ACHN (cell line): ENCODE data around the gene SLC35G4.
"Not testable (repeated sequence)": the region's sequence is repeated elsewhere in the genome, so short reads cannot be mapped to it uniquely, and the experiment has no call there.

Source experiments
- DNase-seq: peaks from one replicate; pipeline ENCODE4 v3.0.0-alpha.2; 2015
- in situ Hi-C: cut with HindIII; loops from 2 replicates; pipeline ENCODE4 v1.10.0; 2017; ENCODE audit warnings: low sequenced_read_pairs, low pct_ligation_motif_present, low pct_unique_long_range_greater_than_20kb

The SLC35G4 gene

DNA sequence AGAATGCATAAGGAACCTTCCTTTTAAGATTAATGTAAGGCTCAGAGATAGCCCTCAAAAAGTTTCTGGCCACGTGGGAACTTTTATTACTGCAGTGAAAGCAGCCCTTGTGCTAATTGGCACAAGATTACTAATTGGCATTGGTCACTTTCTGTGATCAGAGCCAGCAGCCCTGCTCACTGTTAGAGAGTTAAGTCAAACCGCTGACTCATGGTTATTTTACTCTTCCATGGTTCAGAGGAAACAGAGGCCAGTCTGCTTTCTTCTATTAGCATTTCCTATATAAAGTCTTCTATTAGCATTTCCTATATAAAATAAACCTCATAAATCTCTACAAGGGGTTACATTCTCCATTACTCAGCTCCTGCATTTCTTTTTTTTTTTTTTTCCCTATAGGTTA is 1.5 kb upstream of the SLC35G4 start:
- in situ Hi-C loops, result no loop called here
- DNase-seq, result no peak

DNA sequence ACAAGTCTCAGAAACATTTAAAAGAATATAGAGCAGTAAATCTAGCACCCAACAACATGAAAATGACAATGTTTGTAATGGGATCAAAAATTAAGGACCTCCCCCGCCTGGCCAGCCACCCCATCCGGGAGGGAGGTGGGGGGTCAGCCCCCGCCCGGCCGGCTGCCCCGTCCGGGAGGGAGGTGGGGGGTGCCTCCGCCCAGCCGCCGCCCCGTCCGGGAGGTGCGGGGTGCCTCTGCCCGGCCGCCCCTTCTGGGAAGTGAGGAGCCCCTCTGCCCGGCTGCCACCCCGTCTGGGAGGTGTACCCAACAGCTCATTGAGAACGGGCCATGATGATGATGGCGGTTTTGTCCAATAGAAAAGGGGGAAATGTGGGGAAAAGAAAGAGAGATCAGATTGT is 778 bp upstream of the SLC35G4 start:
- in situ Hi-C loops, DNase-seq: not testable (repeated sequence)

DNA sequence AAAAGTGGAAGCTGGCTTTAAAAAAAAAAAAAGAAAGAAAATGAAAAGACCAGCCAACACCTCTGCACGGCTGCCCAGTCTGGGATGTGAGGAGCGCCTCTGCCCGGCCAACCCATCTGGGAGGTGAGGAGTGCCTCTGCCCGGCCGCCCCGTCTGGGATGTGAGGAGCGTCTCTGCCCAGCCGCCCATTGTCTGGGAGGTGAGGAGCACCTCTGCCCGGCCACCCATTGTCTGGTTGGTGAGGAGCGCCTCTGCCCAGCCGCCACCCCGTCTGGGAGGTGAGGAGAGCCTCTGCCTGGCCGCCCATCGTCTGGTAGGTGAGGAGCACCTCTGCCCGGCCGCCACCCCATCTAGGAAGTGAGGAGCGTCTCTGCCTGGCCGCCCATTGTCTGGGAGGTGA is 3.7 kb downstream of the SLC35G4 start:
- in situ Hi-C loops, DNase-seq: not testable (repeated sequence)

DNA sequence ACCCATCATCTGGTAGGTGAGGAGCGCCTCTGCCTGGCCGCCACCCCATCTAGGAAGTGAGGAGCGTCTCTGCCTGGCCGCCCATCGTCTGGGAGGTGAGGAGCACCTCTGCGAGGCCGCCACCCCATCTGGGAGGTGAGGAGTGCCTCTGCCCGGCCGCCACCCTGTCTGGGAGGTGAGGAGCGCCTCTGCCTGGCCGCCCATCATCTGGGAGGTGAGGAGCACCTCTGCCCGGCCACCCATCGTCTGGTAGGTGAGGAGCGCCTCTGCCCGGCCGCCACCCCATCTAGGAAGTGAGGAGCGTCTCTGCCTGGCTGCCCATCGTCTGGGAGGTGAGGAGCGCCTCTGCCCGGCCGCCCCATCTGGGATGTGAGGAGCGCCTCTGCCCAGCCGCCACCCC is 4.2 kb downstream of the SLC35G4 start:
- in situ Hi-C loops, DNase-seq: not testable (repeated sequence)

DNA sequence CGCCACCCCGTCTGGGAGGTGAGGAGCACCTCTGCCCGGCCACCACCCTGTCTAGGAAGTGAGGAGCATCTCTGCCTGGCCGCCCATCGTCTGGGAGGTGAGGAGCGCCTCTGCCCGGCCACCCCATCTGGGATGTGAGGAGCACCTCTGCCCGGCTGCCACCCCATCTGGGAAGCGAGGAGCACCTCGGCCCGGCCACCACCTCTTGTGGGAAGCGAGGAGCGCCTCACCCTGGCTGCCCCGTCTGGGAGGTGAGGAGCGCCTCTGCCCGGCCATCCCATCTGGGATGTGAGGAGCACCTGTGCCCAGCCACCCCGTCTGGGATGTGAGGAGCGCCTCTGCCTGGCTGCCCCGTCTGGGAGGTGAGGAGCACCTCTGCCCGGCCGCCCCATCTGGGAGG is 4.6 kb downstream of the SLC35G4 start:
- in situ Hi-C loops, result not testable (repeated sequence)

DNA sequence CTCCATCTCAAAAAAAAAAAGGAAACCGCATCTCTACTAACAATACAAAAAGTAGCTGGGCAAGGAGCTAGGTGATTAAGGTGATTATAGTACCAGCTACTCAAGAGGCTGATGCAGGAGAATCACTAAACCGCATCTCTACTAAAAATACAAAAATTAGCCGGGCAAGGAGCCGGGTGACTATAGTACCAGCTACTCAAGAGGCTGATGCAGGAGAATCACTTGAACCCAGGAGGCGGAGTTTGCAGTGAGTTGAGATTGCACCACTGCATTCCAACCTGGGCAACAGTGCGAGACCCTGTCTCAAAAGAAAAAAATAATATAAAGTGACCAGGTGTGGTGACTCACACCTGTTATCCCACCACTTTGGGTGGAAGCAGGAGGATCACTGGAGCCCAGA is 5.6 kb downstream of the SLC35G4 start:
- DNase-seq, in situ Hi-C loops: not testable (repeated sequence)

More for the DNA sequence above, 4.6 kb downstream of the SLC35G4 start:
- DNase-seq, result not testable (repeated sequence)

DNA sequence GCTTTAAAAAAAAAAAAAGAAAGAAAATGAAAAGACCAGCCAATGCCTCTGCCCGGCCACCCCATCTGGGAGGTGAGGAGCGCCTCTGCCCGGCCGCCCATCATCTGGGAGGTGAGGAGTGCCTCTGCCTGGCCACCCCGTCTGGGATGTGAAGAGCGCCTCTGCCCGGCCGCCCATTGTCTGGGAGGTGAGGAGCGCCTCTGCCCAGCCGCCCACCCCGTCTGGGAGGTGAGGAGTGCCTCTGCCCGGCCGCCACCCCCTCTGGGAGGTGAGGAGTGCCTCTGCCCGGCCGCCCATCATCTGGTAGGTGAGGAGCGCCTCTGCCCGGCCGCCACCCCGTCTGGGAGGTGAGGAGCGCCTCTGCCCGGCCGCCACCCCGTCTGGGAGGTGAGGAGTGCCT is 37.9 kb downstream of the SLC35G4 start:
- in situ Hi-C loops, DNase-seq: not testable (repeated sequence)

DNA sequence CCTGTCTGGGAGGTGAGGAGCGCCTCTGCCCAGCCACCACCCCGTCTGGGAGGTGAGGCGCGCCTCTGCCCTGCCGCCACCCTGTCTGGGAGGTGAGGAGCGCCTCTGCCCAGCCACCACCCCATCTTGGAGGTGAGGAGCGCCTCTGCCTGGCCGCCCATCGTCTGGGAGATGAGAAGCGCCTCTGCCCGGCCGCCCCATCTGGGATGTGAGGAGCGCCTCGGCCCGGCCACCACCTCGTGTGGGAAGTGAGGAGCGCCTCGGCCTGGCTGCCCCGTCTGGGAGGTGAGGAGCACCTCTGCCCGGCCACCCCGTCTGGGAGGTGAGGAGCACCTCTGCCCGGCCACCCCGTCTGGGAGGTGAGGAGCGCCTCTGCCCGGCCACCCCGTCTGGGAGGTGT is 38.4 kb downstream of the SLC35G4 start:
- in situ Hi-C loops, DNase-seq: not testable (repeated sequence)

DNA sequence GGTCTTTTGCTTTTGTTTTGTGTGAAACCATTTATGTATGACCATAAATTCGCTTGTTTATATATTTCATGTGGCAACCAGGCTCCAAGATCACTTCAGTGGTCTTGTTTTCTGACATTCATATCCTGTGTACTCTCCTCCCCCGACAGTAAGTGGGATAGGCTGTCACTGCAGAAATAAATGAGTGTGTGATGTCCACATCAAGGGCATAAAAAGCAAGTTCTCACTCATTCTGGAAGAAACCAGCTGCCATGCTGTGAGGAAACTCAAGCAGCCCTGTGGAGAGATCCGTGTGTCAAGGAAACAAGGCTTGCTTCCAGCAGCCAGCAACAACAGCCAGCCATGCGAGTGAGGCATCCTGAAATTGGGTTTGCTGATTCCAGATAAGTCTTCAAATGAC is 40.4 kb downstream of the SLC35G4 start:
- in situ Hi-C loops, result no loop called here
- DNase-seq, result no peak

DNA sequence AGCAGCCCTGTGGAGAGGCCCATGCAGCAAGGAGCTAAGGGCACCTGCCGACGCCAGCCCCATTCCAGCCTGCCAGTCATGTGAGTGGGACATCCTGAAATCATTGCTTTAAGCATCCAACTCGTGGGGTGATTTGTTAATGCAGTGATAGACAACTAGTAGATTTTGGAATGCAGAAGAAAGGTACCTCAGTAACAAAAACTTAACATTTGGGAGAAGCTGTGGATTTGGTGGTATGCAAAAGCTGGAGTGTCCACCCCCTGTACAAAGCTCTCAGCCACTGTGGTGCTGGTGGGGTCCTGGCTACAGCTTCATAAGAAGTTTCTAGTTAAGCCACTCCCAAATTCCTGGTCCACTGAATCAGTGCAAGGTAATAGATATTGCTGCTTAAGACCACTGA is 42.5 kb downstream of the SLC35G4 start:
- no peak for DNase-seq
- in situ Hi-C loops, result no loop called here

DNA sequence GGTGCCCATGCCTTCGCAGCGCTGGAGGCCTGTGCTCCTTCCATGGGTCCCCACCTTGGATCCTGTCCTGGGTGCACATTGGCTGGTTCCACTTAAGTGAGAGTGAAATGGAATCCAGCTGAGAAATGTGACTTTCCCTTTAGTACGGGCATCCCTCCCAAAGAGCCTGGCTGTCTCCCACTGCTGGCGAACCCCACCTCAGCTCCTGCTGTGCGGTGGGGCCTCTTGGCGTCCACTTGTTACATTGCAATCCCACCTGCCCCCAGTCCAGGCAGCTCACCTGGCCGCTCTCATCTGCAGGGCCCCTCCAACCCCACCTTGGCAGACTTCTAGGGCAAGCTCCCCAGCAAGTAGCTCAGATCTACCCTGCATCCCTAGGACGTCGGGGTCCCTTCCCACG is 44.1 kb downstream of the SLC35G4 start:
- DNase-seq, result no peak
- in situ Hi-C loops, result no loop called here

DNA sequence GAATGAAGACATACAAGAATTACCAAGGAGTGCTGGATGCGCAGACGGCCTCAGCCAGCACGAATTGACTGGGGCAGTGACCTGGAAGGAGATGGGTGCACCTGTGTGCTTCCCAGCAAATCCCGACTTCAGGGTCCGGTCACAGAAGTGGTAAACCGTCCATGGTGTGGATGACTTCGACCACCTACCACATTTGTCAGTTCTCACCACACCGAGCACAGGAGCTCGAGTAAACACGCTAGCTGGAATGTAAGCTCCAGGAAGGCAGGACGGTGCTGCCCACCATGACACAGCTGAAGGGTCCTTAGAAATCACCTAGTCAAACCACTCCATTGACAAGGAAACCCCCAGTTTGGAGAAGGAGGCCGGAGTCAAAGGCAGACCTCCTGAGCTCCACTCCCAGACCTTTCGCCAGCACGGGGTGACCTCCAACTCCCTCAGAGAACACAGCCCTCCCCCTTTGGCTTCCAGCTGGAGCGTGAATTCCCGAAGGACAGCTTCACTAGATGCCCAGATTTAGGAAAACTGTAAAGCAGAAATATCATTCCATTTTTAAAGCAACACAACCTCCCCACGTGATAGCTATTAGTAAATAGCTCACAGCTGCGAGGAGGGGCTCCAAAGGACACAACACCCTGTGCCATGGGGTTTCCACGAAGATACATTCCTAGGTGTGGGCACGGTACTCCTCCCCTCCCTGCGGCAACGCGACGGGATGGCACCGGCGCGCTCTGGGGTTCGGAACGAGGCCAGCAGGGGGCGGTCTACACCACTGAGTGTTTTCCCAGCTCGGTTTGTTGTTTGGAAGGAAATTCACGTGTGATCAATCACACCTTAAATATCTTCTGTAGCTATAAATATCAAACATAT is 45.6 kb downstream of the SLC35G4 start:
- in situ Hi-C loops, result no loop called here
- DNase-seq, result peak; percentile 40

DNA sequence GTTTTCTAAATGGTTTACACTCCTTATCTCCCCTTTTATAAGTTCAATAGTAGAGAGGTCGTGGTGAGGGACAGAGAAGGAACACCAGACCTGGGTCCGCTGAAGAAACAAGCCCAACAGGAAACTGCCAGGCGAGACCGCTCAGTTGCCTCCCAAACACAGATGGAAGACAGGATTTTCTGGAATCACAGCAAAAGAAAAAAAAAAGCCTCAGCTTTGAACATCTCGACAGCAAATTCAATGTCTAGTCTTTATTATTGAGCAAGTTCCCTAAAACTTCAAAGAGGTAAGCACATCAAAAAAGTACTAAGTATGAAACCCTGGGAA is 46.2 kb downstream of the SLC35G4 start:
- no peak for DNase-seq
- in situ Hi-C loops, result no loop called here

DNA sequence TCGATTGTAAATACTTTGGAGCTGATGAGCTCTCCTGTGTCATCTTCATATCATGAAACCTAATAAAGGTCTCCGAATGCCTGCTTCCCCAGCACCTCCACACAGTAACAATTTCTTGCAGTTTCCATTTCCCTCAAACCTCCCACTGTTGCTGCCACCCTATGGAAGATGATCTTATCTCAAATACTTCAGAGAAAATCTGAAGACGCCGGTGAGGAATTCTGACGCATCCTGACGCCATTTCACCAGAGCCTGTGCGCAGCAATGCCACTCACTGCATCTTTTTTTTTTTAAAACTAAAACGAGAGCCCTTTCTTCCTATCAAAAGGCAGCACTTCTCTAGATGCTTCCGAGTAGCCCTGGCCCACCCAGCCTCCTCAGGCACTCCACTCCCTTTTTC is 47.8 kb downstream of the SLC35G4 start:
- no peak for DNase-seq
- in situ Hi-C loops, result no loop called here

DNA sequence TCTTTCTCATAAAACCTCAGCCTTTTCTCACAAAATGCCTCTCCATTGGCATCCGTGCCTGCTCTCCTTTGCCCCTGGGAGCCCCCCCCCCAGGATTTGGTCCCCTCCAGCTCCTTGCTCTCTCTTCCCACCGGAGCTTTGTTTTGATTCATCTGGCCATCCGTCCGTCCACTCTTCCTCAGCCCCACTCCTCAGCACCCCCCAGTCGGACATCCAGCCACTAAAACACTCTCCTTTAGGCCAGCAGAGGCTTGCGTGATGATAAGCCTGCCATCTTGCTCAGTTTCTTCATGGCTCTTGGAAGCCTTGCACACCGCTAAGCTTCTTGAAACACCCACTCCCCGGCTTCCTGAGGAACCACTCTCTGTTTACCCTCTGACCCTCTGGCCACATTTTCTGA is 48.2 kb downstream of the SLC35G4 start:
- DNase-seq, result no peak

DNA sequence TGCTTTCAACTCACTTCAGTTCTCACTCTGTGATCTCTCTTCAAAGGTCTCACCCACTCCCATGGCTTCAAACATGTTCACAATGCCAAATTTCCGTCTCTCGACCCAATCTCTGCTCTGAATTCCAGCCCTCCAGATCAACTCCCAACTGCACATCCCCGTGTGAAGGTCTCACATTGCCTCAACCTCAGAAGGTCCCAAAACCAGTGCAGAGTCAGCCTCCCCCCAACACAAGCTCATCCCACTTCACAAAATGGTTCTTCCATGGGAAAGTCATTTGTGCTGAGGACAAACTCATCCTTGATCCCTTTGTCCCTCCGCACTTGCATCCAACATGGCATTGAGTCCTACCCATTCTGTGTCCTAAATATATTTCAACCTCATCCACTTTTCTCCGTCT is 48.6 kb downstream of the SLC35G4 start:
- no peak for DNase-seq
- in situ Hi-C loops, result no loop called here

More for the DNA sequence above, 48.2 kb downstream of the SLC35G4 start:
- in situ Hi-C loops, result no loop called here

DNA sequence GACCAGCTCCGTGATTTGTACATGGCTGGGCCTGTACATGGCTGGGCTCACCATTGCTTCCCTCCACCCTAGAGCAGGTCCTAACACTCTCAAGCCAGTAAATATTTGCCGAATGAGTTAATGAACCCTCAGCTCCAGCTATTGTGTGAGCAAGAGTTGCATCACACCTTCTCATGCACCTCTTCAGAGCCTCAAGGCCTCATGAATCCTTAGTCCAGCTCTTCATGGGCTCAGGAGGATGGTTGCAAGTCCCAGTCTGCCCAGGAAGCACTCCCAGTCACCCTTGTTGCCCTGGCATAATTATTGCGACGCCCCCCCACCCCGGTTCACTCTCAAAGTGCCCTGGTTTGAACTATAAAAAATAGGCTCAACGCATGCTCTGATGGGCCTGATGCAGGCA is 49.6 kb downstream of the SLC35G4 start:
- in situ Hi-C loops, result no loop called here
- no peak for DNase-seq
